AG04449 (cell line): ENCODE data around the gene MTERF4.

ENCODE experiments used
- CTCF ChIA-PET: fragments of 350-600 bp; formaldehyde crosslinking; extraction: SDS; loops from one replicate; lab custom pipeline; 2021; ENCODE audit warnings: antibody characterized with exemption; lab: Yijun Ruan, JAX
- POLR2A ChIA-PET: fragments of 400-600, 350-600 bp; formaldehyde crosslinking; extraction: SDS; loops from one replicate; lab custom pipeline; 2020; ENCODE audit warnings: antibody characterized with exemption, inconsistent platforms; lab: Yijun Ruan, JAX
- DNase-seq: peaks from one replicate; pipeline ENCODE4 v3.0.0-alpha.2; 2010; ENCODE audit warnings: low read depth, low spot score
- H3K4me3 ChIP-seq: 2 replicates; pipeline ENCODE4 v1.5.1; 2011; ENCODE audit warnings: low read depth, mild to moderate bottlenecking, control low read depth, low read length
- CTCF ChIP-seq: IDR thresholded peaks from one replicate; pipeline ENCODE4 v1.5.1; 2011; ENCODE audit warnings: mild to moderate bottlenecking, moderate library complexity, low read length, control low read depth, inconsistent platforms; ENCODE audit not compliant: insufficient read depth; ENCODE audit errors: missing control alignments

Gene MTERF4

GRCh38 chr2:241110607-241111439 is 8.7 kb upstream of the MTERF4 start:
- no peak for DNase-seq
- no peak overlapping the region for H3K4me3 ChIP-seq
- no peak for TF ChIP-seq CTCF
- ChIA-PET CTCF (interaction anchor here (1.0 kb wide), 1 partner anchor 196 kb away, joined by 3 read pairs; no protein-coding TSS in a partner anchor), POLR2A (no interaction called here)

- POLR2A ChIA-PET, result interaction anchor here (0.6 kb wide), 1 partner anchor 21 kb away, joined by 3 read pairs; no protein-coding TSS in a partner anchor
- CTCF ChIA-PET, result interaction anchor here (1.0 kb wide), 1 partner anchor 196 kb away, joined by 3 read pairs; no protein-coding TSS in a partner anchor
- H3K4me3 ChIP-seq, result no peak overlapping the region
- DNase-seq, result no peak
- TF ChIP-seq CTCF, result no peak
Observed at GRCh38 chr2:241110089-241110606, 8.1 kb upstream of the MTERF4 start.

GRCh38 chr2:241109210-241110088 is 7.4 kb upstream of the MTERF4 start:
- CTCF ChIA-PET, result interaction anchor here (1.0 kb wide), 1 partner anchor 195 kb away, joined by 3 read pairs; no protein-coding TSS in a partner anchor
- DNase-seq, result no peak
- no peak for TF ChIP-seq CTCF
- POLR2A ChIA-PET, result interaction anchor here (0.6 kb wide), 1 partner anchor 22 kb away, joined by 3 read pairs; no protein-coding TSS in a partner anchor
- no peak overlapping the region for H3K4me3 ChIP-seq

GRCh38 chr2:241108271-241109209 is 6.5 kb upstream of the MTERF4 start:
- DNase-seq, result no peak

More at GRCh38 chr2:241108271-241109209, 6.5 kb upstream of the MTERF4 start:
- no peak for TF ChIP-seq CTCF
- ChIA-PET POLR2A (no interaction called here), CTCF (no interaction called here)
- H3K4me3 ChIP-seq, result no peak overlapping the region
